WTC11 (cell line): Measurements from ENCODE around the gene HECTD4. TPM values are rescaled to one million over a fixed set of nuclear protein-coding genes. Genes with fewer than 3 reads are reported as not detected.

Experiments used
- ATAC-seq: fragments of 200-7000 bp; cut with Tn5 transposase; 2 replicates; pipeline ENCODE4 v1.10.0; 2021; ENCODE audit warnings: mild to moderate bottlenecking, moderate library complexity
- CTCF ChIA-PET: fragments of 300-600 bp; sonication (Branson Sonifier 250); formaldehyde crosslinking; loops from one replicate; lab custom pipeline; 2021; ENCODE audit warnings: antibody characterized with exemption; lab: Charles Lee
- POLR2A ChIA-PET: fragments of 350-600 bp; sonication (Branson Sonifier 250); formaldehyde crosslinking; loops from one replicate; lab custom pipeline; 2021; ENCODE audit warnings: antibody characterized with exemption; lab: Charles Lee
- DNase-seq: peaks from one replicate; pipeline ENCODE4 v3.0.0; 2021; ENCODE audit warnings: low spot score
- H3K27ac Mint-ChIP-seq: 2 replicates; pipeline ENCODE4 v1.8.0; 2021; ENCODE audit warnings: mixed read lengths
- H3K27me3 Mint-ChIP-seq: 2 replicates; pipeline ENCODE4 v1.8.0; 2021; ENCODE audit warnings: low read depth, mild to moderate bottlenecking, moderate library complexity, mixed read lengths
- H3K36me3 Mint-ChIP-seq: 2 replicates; pipeline ENCODE4 v1.8.0; 2021; ENCODE audit warnings: mixed read lengths
- H3K4me1 Mint-ChIP-seq: 2 replicates; pipeline ENCODE4 v1.8.0; 2022; ENCODE audit warnings: mixed read lengths
- H3K4me3 Mint-ChIP-seq: 2 replicates; pipeline ENCODE4 v1.8.0; 2021; ENCODE audit warnings: mild to moderate bottlenecking, moderate library complexity, mixed read lengths
- H3K9me3 Mint-ChIP-seq: 2 replicates; pipeline ENCODE4 v1.8.0; 2021; ENCODE audit warnings: mixed read lengths
- CBFB ChIP-seq: sonication (generic); formaldehyde crosslinking; IDR thresholded peaks from 2 replicates; pipeline ENCODE4 v1.8.1; 2022; ENCODE audit warnings: mild to moderate bottlenecking, low read depth, missing genetic modification reagents
- CREM ChIP-seq: sonication (generic); formaldehyde crosslinking; IDR thresholded peaks from 2 replicates; pipeline ENCODE4 v1.8.1; 2022; ENCODE audit warnings: mild to moderate bottlenecking, missing genetic modification reagents, moderate library complexity
- CTCF ChIP-seq: fragments of 200-600 bp; IDR thresholded peaks from 2 replicates; pipeline ENCODE4 v1.8.0; 2022; ENCODE audit warnings: antibody characterized with exemption
- E2F5 ChIP-seq: sonication (generic); formaldehyde crosslinking; IDR thresholded peaks from 2 replicates; pipeline ENCODE4 v1.8.1; 2022; ENCODE audit warnings: mild to moderate bottlenecking, moderate library complexity, missing genetic modification reagents
- EMX1 ChIP-seq: fragments of 250-450 bp; sonication (Bioruptor Pico); IDR thresholded peaks from 2 replicates; pipeline ENCODE4 v1.8.0; 2021; ENCODE audit warnings: mild to moderate bottlenecking
- GRHL2 ChIP-seq: fragments of 250-450 bp; sonication (Bioruptor Pico); IDR thresholded peaks from 2 replicates; pipeline ENCODE4 v1.8.0; 2022; ENCODE audit warnings: mild to moderate bottlenecking, moderate library complexity; ENCODE audit not compliant: insufficient replicate concordance, severe bottlenecking
- MXD4 ChIP-seq: fragments of 250-450 bp; sonication (Bioruptor Pico); IDR thresholded peaks from 2 replicates; pipeline ENCODE4 v1.8.0; 2021; ENCODE audit warnings: mild to moderate bottlenecking, moderate library complexity, borderline replicate concordance
- MYBL2 ChIP-seq: sonication (generic); formaldehyde crosslinking; IDR thresholded peaks from 2 replicates; pipeline ENCODE4 v1.8.1; 2023; ENCODE audit warnings: mild to moderate bottlenecking, moderate library complexity, missing genetic modification reagents
- NFATC4 ChIP-seq: fragments of 250-450 bp; sonication (Bioruptor Pico); IDR thresholded peaks from 2 replicates; pipeline ENCODE4 v1.9.0; 2021; ENCODE audit warnings: mild to moderate bottlenecking
- NR3C1 ChIP-seq: sonication (generic); formaldehyde crosslinking; conservative IDR thresholded peaks from 2 replicates; pipeline ENCODE4 v1.8.1; 2023; ENCODE audit warnings: low read depth, mild to moderate bottlenecking, missing genetic modification reagents
- SMAD3 ChIP-seq: sonication (generic); formaldehyde crosslinking; IDR thresholded peaks from 2 replicates; pipeline ENCODE4 v1.8.0; 2022; ENCODE audit warnings: missing genetic modification reagents, mild to moderate bottlenecking, borderline replicate concordance
- SP1 ChIP-seq: sonication (generic); formaldehyde crosslinking; conservative IDR thresholded peaks from 2 replicates; pipeline ENCODE4 v1.8.1; 2022; ENCODE audit warnings: missing genetic modification reagents
- ZMAT4 ChIP-seq: fragments of 250-450 bp; sonication (Bioruptor Pico); IDR thresholded peaks from 2 replicates; pipeline ENCODE4 v1.9.0; 2021; ENCODE audit warnings: mild to moderate bottlenecking
- ZNF396 ChIP-seq: fragments of 250-450 bp; sonication (Bioruptor Pico); IDR thresholded peaks from 2 replicates; pipeline ENCODE4 v1.8.0; 2021; ENCODE audit warnings: mild to moderate bottlenecking, moderate library complexity, borderline replicate concordance
- total RNA-seq: library from RNA; stranded (reverse); gene quantifications from 3 replicates; pipeline ENCODE4 v1.2.3, GENCODE V29; 2021
- TF ChIP-seq, protein P1 (sequence below): sonication (generic); formaldehyde crosslinking; IDR thresholded peaks from 2 replicates; pipeline ENCODE4 v1.8.1; 2023; ENCODE audit warnings: mild to moderate bottlenecking, missing genetic modification reagents, moderate library complexity
- TF ChIP-seq, protein P2 (sequence below): sonication (generic); formaldehyde crosslinking; IDR thresholded peaks from 2 replicates; pipeline ENCODE4 v1.8.1; 2022; ENCODE audit warnings: missing genetic modification reagents, borderline replicate concordance
- TF ChIP-seq, protein P3 (sequence below): sonication (generic); formaldehyde crosslinking; IDR thresholded peaks from 2 replicates; pipeline ENCODE4 v1.8.0; 2022; ENCODE audit warnings: mild to moderate bottlenecking, missing genetic modification reagents
- TF ChIP-seq, protein P4 (sequence below): fragments of 250-450 bp; sonication (Bioruptor Pico); IDR thresholded peaks from 2 replicates; pipeline ENCODE4 v1.9.0; 2021; ENCODE audit warnings: mild to moderate bottlenecking, borderline replicate concordance

Gene HECTD4
- total RNA-seq, 1 experiment from 2014 or later: 31.7 TPM

GRCh38 chr12:112161711-112162110 lies 220.5 kb downstream of the HECTD4 start (continued):
- TF ChIP-seq, protein P1, sequence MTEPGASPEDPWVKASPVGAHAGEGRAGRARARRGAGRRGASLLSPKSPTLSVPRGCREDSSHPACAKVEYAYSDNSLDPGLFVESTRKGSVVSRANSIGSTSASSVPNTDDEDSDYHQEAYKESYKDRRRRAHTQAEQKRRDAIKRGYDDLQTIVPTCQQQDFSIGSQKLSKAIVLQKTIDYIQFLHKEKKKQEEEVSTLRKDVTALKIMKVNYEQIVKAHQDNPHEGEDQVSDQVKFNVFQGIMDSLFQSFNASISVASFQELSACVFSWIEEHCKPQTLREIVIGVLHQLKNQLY (CRISPR knock-in tag): no peak
- TF ChIP-seq MXD4: no peak

- Mint-ChIP-seq H3K4me3 (no peak overlapping the region), H3K27me3 (no peaks in the 10 kb centered on the region), H3K4me1 (no peaks in the 10 kb centered on the region), H3K27ac (no peak overlapping the region), H3K9me3 (peaks cover 27% of the 10 kb centered on the region), H3K36me3 (peaks cover 53% of the 10 kb centered on the region)
- CTCF ChIA-PET: no interaction called here
- DNase-seq (no peak), ATAC-seq (no peak)
- POLR2A ChIA-PET: no interaction called here
- TF ChIP-seq ZNF396 (CRISPR knock-in tag) (no peak), EMX1 (CRISPR knock-in tag) (no peak), ZMAT4 (no peak), MYBL2 (no peak), NFATC4 (CRISPR knock-in tag) (no peak), CTCF (no peak), CBFB (CRISPR knock-in tag) (no peak), SP1 (CRISPR knock-in tag) (no peak), E2F5 (CRISPR knock-in tag) (no peak), MXD4 (no peak), SMAD3 (CRISPR knock-in tag) (no peak), GRHL2 (no peak), CREM (CRISPR knock-in tag) (no peak), NR3C1 (CRISPR knock-in tag) (no peak)
- TF ChIP-seq, protein P2, sequence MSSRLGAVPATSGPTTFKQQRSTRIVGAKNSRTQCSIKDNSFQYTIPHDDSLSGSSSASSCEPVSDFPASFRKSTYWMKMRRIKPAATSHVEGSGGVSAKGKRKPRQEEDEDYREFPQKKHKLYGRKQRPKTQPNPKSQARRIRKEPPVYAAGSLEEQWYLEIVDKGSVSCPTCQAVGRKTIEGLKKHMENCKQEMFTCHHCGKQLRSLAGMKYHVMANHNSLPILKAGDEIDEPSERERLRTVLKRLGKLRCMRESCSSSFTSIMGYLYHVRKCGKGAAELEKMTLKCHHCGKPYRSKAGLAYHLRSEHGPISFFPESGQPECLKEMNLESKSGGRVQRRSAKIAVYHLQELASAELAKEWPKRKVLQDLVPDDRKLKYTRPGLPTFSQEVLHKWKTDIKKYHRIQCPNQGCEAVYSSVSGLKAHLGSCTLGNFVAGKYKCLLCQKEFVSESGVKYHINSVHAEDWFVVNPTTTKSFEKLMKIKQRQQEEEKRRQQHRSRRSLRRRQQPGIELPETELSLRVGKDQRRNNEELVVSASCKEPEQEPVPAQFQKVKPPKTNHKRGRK (CRISPR knock-in tag): no peak
- TF ChIP-seq, protein P3, sequence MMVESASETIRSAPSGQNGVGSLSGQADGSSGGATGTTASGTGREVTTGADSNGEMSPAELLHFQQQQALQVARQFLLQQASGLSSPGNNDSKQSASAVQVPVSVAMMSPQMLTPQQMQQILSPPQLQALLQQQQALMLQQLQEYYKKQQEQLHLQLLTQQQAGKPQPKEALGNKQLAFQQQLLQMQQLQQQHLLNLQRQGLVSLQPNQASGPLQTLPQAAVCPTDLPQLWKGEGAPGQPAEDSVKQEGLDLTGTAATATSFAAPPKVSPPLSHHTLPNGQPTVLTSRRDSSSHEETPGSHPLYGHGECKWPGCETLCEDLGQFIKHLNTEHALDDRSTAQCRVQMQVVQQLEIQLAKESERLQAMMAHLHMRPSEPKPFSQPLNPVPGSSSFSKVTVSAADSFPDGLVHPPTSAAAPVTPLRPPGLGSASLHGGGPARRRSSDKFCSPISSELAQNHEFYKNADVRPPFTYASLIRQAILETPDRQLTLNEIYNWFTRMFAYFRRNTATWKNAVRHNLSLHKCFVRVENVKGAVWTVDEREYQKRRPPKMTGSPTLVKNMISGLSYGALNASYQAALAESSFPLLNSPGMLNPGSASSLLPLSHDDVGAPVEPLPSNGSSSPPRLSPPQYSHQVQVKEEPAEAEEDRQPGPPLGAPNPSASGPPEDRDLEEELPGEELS (CRISPR knock-in tag): no peak
- TF ChIP-seq, protein P4, sequence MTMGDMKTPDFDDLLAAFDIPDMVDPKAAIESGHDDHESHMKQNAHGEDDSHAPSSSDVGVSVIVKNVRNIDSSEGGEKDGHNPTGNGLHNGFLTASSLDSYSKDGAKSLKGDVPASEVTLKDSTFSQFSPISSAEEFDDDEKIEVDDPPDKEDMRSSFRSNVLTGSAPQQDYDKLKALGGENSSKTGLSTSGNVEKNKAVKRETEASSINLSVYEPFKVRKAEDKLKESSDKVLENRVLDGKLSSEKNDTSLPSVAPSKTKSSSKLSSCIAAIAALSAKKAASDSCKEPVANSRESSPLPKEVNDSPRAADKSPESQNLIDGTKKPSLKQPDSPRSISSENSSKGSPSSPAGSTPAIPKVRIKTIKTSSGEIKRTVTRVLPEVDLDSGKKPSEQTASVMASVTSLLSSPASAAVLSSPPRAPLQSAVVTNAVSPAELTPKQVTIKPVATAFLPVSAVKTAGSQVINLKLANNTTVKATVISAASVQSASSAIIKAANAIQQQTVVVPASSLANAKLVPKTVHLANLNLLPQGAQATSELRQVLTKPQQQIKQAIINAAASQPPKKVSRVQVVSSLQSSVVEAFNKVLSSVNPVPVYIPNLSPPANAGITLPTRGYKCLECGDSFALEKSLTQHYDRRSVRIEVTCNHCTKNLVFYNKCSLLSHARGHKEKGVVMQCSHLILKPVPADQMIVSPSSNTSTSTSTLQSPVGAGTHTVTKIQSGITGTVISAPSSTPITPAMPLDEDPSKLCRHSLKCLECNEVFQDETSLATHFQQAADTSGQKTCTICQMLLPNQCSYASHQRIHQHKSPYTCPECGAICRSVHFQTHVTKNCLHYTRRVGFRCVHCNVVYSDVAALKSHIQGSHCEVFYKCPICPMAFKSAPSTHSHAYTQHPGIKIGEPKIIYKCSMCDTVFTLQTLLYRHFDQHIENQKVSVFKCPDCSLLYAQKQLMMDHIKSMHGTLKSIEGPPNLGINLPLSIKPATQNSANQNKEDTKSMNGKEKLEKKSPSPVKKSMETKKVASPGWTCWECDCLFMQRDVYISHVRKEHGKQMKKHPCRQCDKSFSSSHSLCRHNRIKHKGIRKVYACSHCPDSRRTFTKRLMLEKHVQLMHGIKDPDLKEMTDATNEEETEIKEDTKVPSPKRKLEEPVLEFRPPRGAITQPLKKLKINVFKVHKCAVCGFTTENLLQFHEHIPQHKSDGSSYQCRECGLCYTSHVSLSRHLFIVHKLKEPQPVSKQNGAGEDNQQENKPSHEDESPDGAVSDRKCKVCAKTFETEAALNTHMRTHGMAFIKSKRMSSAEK: no peak
Observed at GRCh38 chr12:112160611-112161010, 221.6 kb downstream of the HECTD4 start.
